ENCODE measurements around the gene IVD. TPM values are rescaled to one million over a fixed set of nuclear protein-coding genes. Genes with fewer than 3 reads are reported as not detected.

IVD gene
- total and polyA plus RNA-seq, 9 of the 15 experiments (the other 6 are each of a cell fraction or from before 2014, with no cell fraction given) = 0.15 to 4.5 (median 2.4) TPM

- 26% methylated on average over 5 of the region's 5 CpGs for WGBS (ENCODE audit: insufficient coverage, low coverage, missing lambda C conversion rate)
- ChIA-PET CTCF (ENCODE audit: low intra/inter-chr PET ratio) (no interaction called here), POLR2A (interaction anchor here (1.7 kb wide), 1 partner anchor 10 kb away, joined by 7 read pairs; no protein-coding TSS in a partner anchor)
- intact Hi-C loops (cut with micrococcal nuclease) = loop anchor here (5.0 kb wide), 1 partner anchor 66 kb away; no protein-coding TSS in a partner anchor
- Histone ChIP-seq H3K27me3 (ENCODE audit: control insufficient read depth in 2 of 2, insufficient read depth in 2 of 2, low read length in 2 of 2) (0 out of 5 replicates have a peak, but pooled peaks cover 0 to 3% of the 10 kb centered on the region in 2 experiments), H2AFZ (ENCODE audit: low read depth, low read length) (no peak overlapping the region), H3K9ac (ENCODE audit: insufficient read depth in 1 of 2, low read depth in 2 of 2, low read length in 2 of 2) (no peak overlapping the region), H3K4me2 (ENCODE audit: insufficient read depth, low read length) (no peak overlapping the region), H3K9me1 (ENCODE audit: control insufficient read depth, insufficient read depth, low read length) (no peaks in the 10 kb centered on the region), H3K36me3 (ENCODE audit: control insufficient read depth, insufficient read depth, low read length) (no peaks in the 10 kb centered on the region), H3K4me3 (no peak overlapping the region), H3K9me3 (replicated peaks; ENCODE audit: control insufficient read depth, insufficient read depth, low read depth, low read length) (no peaks in the 10 kb centered on the region; the same call in 1 of the 2 replicates), H3K27ac (ENCODE audit: extremely low read depth, low read depth, low read length) (no peak overlapping the region), H3K79me2 (ENCODE audit: control insufficient read depth, insufficient read depth, low read length) (no peaks in the 10 kb centered on the region), H3K4me1 (replicated peaks in 1 of 2; ENCODE audit: control insufficient read depth in 2 of 2, insufficient read depth in 2 of 2, low read length in 2 of 2) (peaks cover 9 to 26% of the 10 kb centered on the region in 2 experiments; a peak in 4 of 5 replicates), H4K20me1 (replicated peaks; ENCODE audit: control insufficient read depth, insufficient read depth, low read length) (no peaks in the 10 kb centered on the region; the same call in 1 of the 2 replicates)
- BruUV-seq (replicated peaks) = no TSS peak
- FAIRE-seq = no peak
- ATAC-seq = no peak
- in situ Hi-C loops (cut with MboI) = no loop called here
- no peak for DNase-seq (ENCODE audit: extremely low read depth in 1 of 4, low spot score in 3 of 4)
- TF ChIP-seq ZBTB12 (CRISPR knock-in tag; IDR thresholded peaks at IDR 0.05) (no peak), PTBP1 (IDR thresholded peaks at IDR 0.05; ENCODE audit: low read depth, low read length) (no peak), ZNF445 (CRISPR knock-in tag; IDR thresholded peaks at IDR 0.05; ENCODE audit: low read depth) (no peak), DPF2 (IDR thresholded peaks at IDR 0.05) (no peak), HDAC2 (IDR thresholded peaks at IDR 0.05) (no peak), ZNF280B (CRISPR knock-in tag; IDR thresholded peaks at IDR 0.05) (no peak), PHB (CRISPR knock-in tag; IDR thresholded peaks at IDR 0.05) (no peak), SIRT6 (IDR thresholded peaks at IDR 0.05; ENCODE audit: low read depth, low read length) (no peak), ZNF316 (IDR thresholded peaks at IDR 0.05) (no peak), HIVEP1 (CRISPR knock-in tag; IDR thresholded peaks at IDR 0.05) (no peak), TBL1XR1 (IDR thresholded peaks at IDR 0.05; ENCODE audit: low read length in 2 of 2) (no peak), HES1 (IDR thresholded peaks at IDR 0.05; ENCODE audit: low read depth) (no peak), ZNF699 (CRISPR knock-in tag; IDR thresholded peaks at IDR 0.05; ENCODE audit: insufficient replicate concordance) (no peak), IRF1 (CRISPR knock-in tag; IDR thresholded peaks at IDR 0.05; ENCODE audit: borderline replicate concordance) (no peak), CEBPZ (IDR thresholded peaks at IDR 0.05; ENCODE audit: borderline replicate concordance, low read depth, low read length) (no peak)
Observed at GRCh38 chr15:40355976-40356585, 49.5 kb upstream of the IVD start.
